ENCODE results near the gene STRADB. TPM values are rescaled to one million over a fixed set of nuclear protein-coding genes. Genes with fewer than 3 reads are reported as not detected.

Gene STRADB
- total RNA-seq, result 10 to 100 TPM; 26.8 to 30.3 TPM

- peaks cover 62% of the 10 kb centered on the region for H3K4me1 Mint-ChIP-seq (ENCODE audit: low read depth)
- peak within 1 kb of the TSS; percentile 98 for H3K27ac Mint-ChIP-seq
- no peaks in the 10 kb centered on the region for H3K9me3 Mint-ChIP-seq (ENCODE audit: insufficient read depth)
- H3K27me3 Mint-ChIP-seq (ENCODE audit: low read depth), result no peaks in the 10 kb centered on the region
- peak; percentile 98 for DNase-seq
- CTCF ChIA-PET, result interaction anchor here (0.7 to 2.7 kb wide), 17 partner anchors 10 to 550 kb away, joined by 3 to 15 read pairs (median 5); partner anchors contain the start of genes ALS2 and CASP10
- POLR2A ChIA-PET, result interaction anchor here (0.6 to 3.3 kb wide), 26 partner anchors 10 to 1788 kb away, joined by 3 to 23 read pairs (median 4); partner anchors contain the start of genes ALS2, CASP10, CASP8 and CYP20A1
- peak within 1 kb of the TSS; percentile 98 for H3K4me3 Mint-ChIP-seq
- H3K36me3 Mint-ChIP-seq (ENCODE audit: low read depth), result peaks cover 22% of the 10 kb centered on the region
- ATAC-seq, result peak; percentile 88
These were observed at the start of gene STRADB, which contains the start of gene TRAK2 for GRCh38 chr2:201451292-201452057. Gene STRADB, plus strand, starts transcription at chr2:201451740. Its CDS starts 3,101 bp downstream, at chr2:201454841. Gene TRAK2, minus strand, starts transcription at chr2:201451458. Its CDS starts 30,951 bp downstream, at chr2:201420507.

GRCh38 chr2:201401815-201402214 lies 49.7 kb upstream of the STRADB start:
- no peak for DNase-seq
- Mint-ChIP-seq H3K9me3 (ENCODE audit: insufficient read depth) (no peaks in the 10 kb centered on the region), H3K27me3 (ENCODE audit: low read depth) (no peaks in the 10 kb centered on the region), H3K27ac (no peak overlapping the region), H3K4me1 (ENCODE audit: low read depth) (peaks cover 42% of the 10 kb centered on the region), H3K4me3 (no peak overlapping the region), H3K36me3 (ENCODE audit: low read depth) (peaks cover 44% of the 10 kb centered on the region)
- no peak for ATAC-seq
- POLR2A ChIA-PET, result no interaction called here
- CTCF ChIA-PET, result interaction anchor here (0.9 kb wide), 3 partner anchors 12 to 49 kb away, joined by 3 read pairs; partner anchors contain the start of genes STRADB and TRAK2

GRCh38 chr2:201402651-201403562 lies 48.6 kb upstream of the STRADB start:
- ChIA-PET CTCF (interaction anchor here (0.9 kb wide), 2 partner anchors 9 to 48 kb away, joined by 3 to 4 read pairs; partner anchors contain the start of genes STRADB and TRAK2), POLR2A (interaction anchor here (0.9 kb wide), 1 partner anchor 48 kb away, joined by 3 read pairs; the partner anchor contains the start of genes STRADB and TRAK2)
- ATAC-seq, result no peak
- Mint-ChIP-seq H3K27me3 (ENCODE audit: low read depth) (no peaks in the 10 kb centered on the region), H3K27ac (no peak overlapping the region), H3K4me3 (no peak overlapping the region), H3K4me1 (ENCODE audit: low read depth) (peaks cover 50% of the 10 kb centered on the region), H3K36me3 (ENCODE audit: low read depth) (peaks cover 42% of the 10 kb centered on the region), H3K9me3 (ENCODE audit: insufficient read depth) (no peaks in the 10 kb centered on the region)
- no peak for DNase-seq

- ATAC-seq (no peak), DNase-seq (no peak)
- ChIA-PET POLR2A (interaction anchor here (0.9 kb wide), 1 partner anchor 47 kb away, joined by 3 read pairs; the partner anchor contains the start of genes STRADB and TRAK2), CTCF (interaction anchor here (1.1 to 3.1 kb wide), 4 partner anchors 48 to 221 kb away, joined by 3 to 15 read pairs (median 6); partner anchors contain the start of genes CASP10, STRADB and TRAK2)
- Mint-ChIP-seq H3K27ac (no peak overlapping the region), H3K36me3 (ENCODE audit: low read depth) (peaks cover 39% of the 10 kb centered on the region), H3K9me3 (ENCODE audit: insufficient read depth) (no peaks in the 10 kb centered on the region), H3K27me3 (ENCODE audit: low read depth) (no peaks in the 10 kb centered on the region), H3K4me1 (ENCODE audit: low read depth) (peaks cover 52% of the 10 kb centered on the region), H3K4me3 (no peak overlapping the region)
These were observed 47.7 kb upstream of the STRADB start for GRCh38 chr2:201403880-201404279.

GRCh38 chr2:201404699-201405280 lies 46.8 kb upstream of the STRADB start:
- POLR2A ChIA-PET, result interaction anchor here (1.3 to 1.6 kb wide), 2 partner anchors 10 to 47 kb away, joined by 9 to 11 read pairs; partner anchors contain the start of genes STRADB and TRAK2
- peak; percentile 69 for ATAC-seq
- Mint-ChIP-seq H3K4me1 (ENCODE audit: low read depth) (peaks cover 52% of the 10 kb centered on the region), H3K27ac (peak overlapping the region; percentile 6), H3K36me3 (ENCODE audit: low read depth) (peaks cover 32% of the 10 kb centered on the region), H3K4me3 (no peak overlapping the region), H3K9me3 (ENCODE audit: insufficient read depth) (no peaks in the 10 kb centered on the region), H3K27me3 (ENCODE audit: low read depth) (no peaks in the 10 kb centered on the region)
- CTCF ChIA-PET, result interaction anchor here (0.7 to 3.1 kb wide), 9 partner anchors 10 to 1310 kb away, joined by 3 to 15 read pairs (median 4); partner anchors contain the start of genes CASP10, STRADB and TRAK2
- DNase-seq, result peak; percentile 50

GRCh38 chr2:201406077-201406662 lies 45.4 kb upstream of the STRADB start:
- POLR2A ChIA-PET, result interaction anchor here (0.7 to 1.9 kb wide), 2 partner anchors 45 to 146 kb away, joined by 3 to 10 read pairs; partner anchors contain the start of genes CASP8, STRADB and TRAK2
- DNase-seq (no peak), ATAC-seq (peak; percentile 44)
- H3K9me3 Mint-ChIP-seq (ENCODE audit: insufficient read depth), result no peaks in the 10 kb centered on the region
- peaks cover 39% of the 10 kb centered on the region for H3K36me3 Mint-ChIP-seq (ENCODE audit: low read depth)
- CTCF ChIA-PET, result interaction anchor here (1.1 to 3.1 kb wide), 5 partner anchors 8 to 288 kb away, joined by 3 to 15 read pairs (median 4); partner anchors contain the start of genes STRADB and TRAK2
- H3K4me1 Mint-ChIP-seq (ENCODE audit: low read depth), result peaks cover 53% of the 10 kb centered on the region
- H3K27me3 Mint-ChIP-seq (ENCODE audit: low read depth), result no peaks in the 10 kb centered on the region
- peak overlapping the region; percentile 27 for H3K27ac Mint-ChIP-seq
- H3K4me3 Mint-ChIP-seq, result peak overlapping the region; percentile 10

GRCh38 chr2:201407265-201407664 lies 44.3 kb upstream of the STRADB start:
- H3K9me3 Mint-ChIP-seq (ENCODE audit: insufficient read depth), result no peaks in the 10 kb centered on the region
- peaks cover 49% of the 10 kb centered on the region for H3K4me1 Mint-ChIP-seq (ENCODE audit: low read depth)
- peaks cover 50% of the 10 kb centered on the region for H3K36me3 Mint-ChIP-seq (ENCODE audit: low read depth)
- ATAC-seq (no peak), DNase-seq (no peak)
- no peak overlapping the region for H3K27ac Mint-ChIP-seq
- no peaks in the 10 kb centered on the region for H3K27me3 Mint-ChIP-seq (ENCODE audit: low read depth)
- ChIA-PET POLR2A (interaction anchor here (0.6 to 1.9 kb wide), 2 partner anchors 44 to 59 kb away, joined by 3 to 10 read pairs; partner anchors contain the start of genes STRADB and TRAK2), CTCF (no interaction called here)
- no peak overlapping the region for H3K4me3 Mint-ChIP-seq

- Mint-ChIP-seq H3K9me3 (ENCODE audit: insufficient read depth) (no peaks in the 10 kb centered on the region), H3K27me3 (ENCODE audit: low read depth) (no peaks in the 10 kb centered on the region)
These were observed 42.6 kb upstream of the STRADB start for GRCh38 chr2:201408931-201409330.

GRCh38 chr2:201411421-201411820 lies 40.1 kb upstream of the STRADB start:
- Mint-ChIP-seq H3K36me3 (ENCODE audit: low read depth) (peaks cover 32% of the 10 kb centered on the region), H3K27me3 (ENCODE audit: low read depth) (no peaks in the 10 kb centered on the region), H3K4me1 (ENCODE audit: low read depth) (peaks cover 22% of the 10 kb centered on the region), H3K4me3 (no peak overlapping the region), H3K27ac (no peak overlapping the region), H3K9me3 (ENCODE audit: insufficient read depth) (no peaks in the 10 kb centered on the region)
- ATAC-seq (no peak), DNase-seq (no peak)
- ChIA-PET CTCF (no interaction called here), POLR2A (no interaction called here)

More at GRCh38 chr2:201408931-201409330, 42.6 kb upstream of the STRADB start:
- ChIA-PET CTCF (no interaction called here), POLR2A (no interaction called here)
- Mint-ChIP-seq H3K36me3 (ENCODE audit: low read depth) (peaks cover 46% of the 10 kb centered on the region), H3K27ac (no peak overlapping the region), H3K4me1 (ENCODE audit: low read depth) (peaks cover 45% of the 10 kb centered on the region), H3K4me3 (no peak overlapping the region)
- DNase-seq (no peak), ATAC-seq (no peak)

- H3K4me3 Mint-ChIP-seq, result no peak overlapping the region
- H3K36me3 Mint-ChIP-seq (ENCODE audit: low read depth), result peaks cover 32% of the 10 kb centered on the region
- ChIA-PET POLR2A (interaction anchor here (2.3 kb wide), 1 partner anchor 38 kb away, joined by 17 read pairs; the partner anchor contains the start of genes STRADB and TRAK2), CTCF (interaction anchor here (0.6 to 1.5 kb wide), 3 partner anchors 11 to 181 kb away, joined by 3 to 6 read pairs (median 3); no protein-coding TSS in a partner anchor)
- ATAC-seq, result peak; percentile 4
- no peaks in the 10 kb centered on the region for H3K9me3 Mint-ChIP-seq (ENCODE audit: insufficient read depth)
- H3K27ac Mint-ChIP-seq, result no peak overlapping the region
- H3K4me1 Mint-ChIP-seq (ENCODE audit: low read depth), result peaks cover 10% of the 10 kb centered on the region
- no peak for DNase-seq
- no peaks in the 10 kb centered on the region for H3K27me3 Mint-ChIP-seq (ENCODE audit: low read depth)
These were observed 38.4 kb upstream of the STRADB start for GRCh38 chr2:201413143-201413542.

Data from activated CD8-positive, alpha-beta T cell treated with anti-CD3 and anti-CD28 coated beads, Interleukin-2, amount 10 ng/mL, durations not matched to agents 7 days and 5 days (primary cell).